ENCODE data around the gene ACADS.

Gene ACADS

DNA sequence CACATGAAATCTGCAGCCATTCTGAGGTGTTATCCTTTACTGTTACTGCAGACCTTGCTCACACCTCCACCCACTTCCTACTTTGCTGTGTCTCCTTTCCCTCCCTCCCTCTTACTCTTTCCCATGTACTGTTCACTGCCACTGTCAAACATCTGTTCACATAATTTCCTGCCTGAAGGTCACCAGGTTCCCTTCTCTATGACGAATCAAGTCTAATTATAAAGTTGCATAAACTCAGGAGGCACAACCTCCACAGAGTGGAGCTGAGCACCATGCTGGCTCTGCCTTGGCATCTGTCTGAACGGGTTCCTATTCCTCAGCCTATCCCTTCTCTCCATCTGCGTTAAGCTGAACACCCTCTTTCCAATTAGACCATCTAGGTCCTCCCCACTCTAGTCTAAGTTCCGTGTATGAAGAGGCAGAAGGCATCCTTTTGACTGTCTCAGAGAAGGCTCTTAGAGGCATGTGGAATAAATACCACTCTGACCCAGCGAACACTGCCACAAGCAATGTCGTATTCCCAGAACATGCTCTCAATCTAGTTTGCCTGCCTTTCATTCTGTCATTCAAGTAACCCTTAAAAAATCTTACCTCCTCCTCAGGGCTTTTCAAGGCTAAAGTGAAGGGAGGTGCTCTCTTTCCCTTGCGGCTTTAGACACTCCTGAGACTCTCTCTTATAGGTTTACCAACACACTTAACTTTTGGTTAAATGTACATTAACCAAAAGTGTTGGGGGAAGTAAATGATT, 48.7 kb downstream of the ACADS start:
- H3K9me3 Mint-ChIP-seq: no peaks in the 10 kb centered on the region
- H3K4me3 Mint-ChIP-seq: no peak overlapping the region
- H3K36me3 Mint-ChIP-seq: peaks cover 11% of the 10 kb centered on the region
- H3K27ac Mint-ChIP-seq: peak overlapping the region; percentile 3
- no peaks in the 10 kb centered on the region for H3K27me3 Mint-ChIP-seq
- peaks cover 33% of the 10 kb centered on the region for H3K4me1 Mint-ChIP-seq

DNA sequence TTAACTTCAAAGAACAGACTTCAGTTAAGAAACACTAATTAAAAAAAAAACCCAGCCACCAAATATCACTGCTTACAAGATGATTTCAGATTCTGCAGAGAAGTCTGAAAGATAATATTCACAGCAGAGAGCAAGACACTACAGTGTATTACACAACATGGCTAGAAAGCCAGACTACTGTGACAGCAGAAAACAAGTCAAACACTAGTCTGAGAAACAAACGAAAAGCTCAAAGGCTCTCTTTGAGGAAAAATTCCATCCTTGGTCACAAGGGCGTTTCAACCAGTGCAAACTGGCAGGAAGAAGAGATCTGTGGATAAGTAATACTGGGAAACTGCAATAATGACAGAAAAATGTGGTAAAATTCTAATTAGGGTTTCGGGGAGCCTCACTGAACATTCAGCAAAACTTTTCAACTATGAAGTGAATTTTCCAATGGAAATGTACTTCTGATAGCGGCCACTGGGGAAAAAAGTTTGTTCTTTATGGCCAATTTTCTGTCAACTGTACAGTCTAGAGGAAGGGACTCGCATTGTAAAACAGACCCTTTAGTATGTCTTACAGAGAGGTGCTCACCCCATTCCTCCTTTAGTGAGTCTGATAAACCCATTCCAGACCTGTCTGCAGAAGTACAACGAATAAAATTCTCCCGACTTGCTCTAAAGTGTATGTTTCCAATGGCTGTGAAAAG, 50.4 kb downstream of the ACADS start:
- H3K4me1 Mint-ChIP-seq: peaks cover 29% of the 10 kb centered on the region
- no peaks in the 10 kb centered on the region for H3K9me3 Mint-ChIP-seq
- no peak overlapping the region for H3K4me3 Mint-ChIP-seq
- peaks cover 8% of the 10 kb centered on the region for H3K36me3 Mint-ChIP-seq
- H3K27me3 Mint-ChIP-seq: no peaks in the 10 kb centered on the region
- H3K27ac Mint-ChIP-seq: peak overlapping the region; percentile 51

DNA sequence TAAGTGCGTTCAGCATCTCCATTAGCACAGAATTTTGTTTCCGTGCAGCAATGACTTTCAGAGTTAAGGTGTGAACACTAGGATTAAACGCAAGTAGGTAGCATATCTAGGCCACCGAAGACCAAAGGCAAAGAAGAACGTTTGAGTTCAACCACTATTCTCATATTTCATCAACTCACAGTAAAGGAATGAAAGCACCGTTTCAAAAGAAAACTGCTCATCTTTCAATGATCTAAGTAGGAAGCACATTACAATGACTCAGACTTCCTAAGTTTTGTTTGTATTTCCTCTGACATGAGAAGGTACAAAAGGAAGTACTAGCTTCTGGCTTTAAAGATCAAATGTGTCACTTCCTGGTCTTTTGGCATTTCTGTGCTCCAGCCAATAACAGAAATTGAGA, 57.6 kb downstream of the ACADS start:
- H3K27me3 Mint-ChIP-seq: no peaks in the 10 kb centered on the region
- peaks cover 12% of the 10 kb centered on the region for H3K36me3 Mint-ChIP-seq
- peak overlapping the region; percentile 91 for H3K27ac Mint-ChIP-seq
- H3K9me3 Mint-ChIP-seq: no peaks in the 10 kb centered on the region
- H3K4me1 Mint-ChIP-seq: peaks cover 37% of the 10 kb centered on the region
- H3K4me3 Mint-ChIP-seq: no peak overlapping the region

DNA sequence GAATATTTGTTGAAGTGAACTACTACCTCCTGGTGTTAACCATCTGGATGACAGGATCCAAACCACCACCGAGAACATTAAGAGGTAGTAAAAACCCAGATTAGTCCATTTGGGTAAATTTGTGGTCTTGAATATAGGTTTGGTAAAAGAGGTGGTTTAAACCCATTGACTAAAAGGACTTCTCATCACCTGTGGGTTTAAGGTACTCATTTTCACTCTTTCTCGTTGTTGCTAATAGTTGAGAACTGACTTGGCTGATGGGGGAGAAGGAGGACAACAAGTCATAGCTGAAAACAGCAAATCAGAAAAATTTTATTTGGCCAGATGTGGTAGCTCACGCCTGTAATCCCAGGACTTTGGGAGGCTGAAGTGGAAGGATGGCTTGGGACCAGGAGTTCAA, 59.2 kb downstream of the ACADS start:
- Mint-ChIP-seq H3K36me3 (peaks cover 18% of the 10 kb centered on the region), H3K27me3 (no peaks in the 10 kb centered on the region), H3K27ac (peak overlapping the region; percentile 69), H3K4me3 (no peak overlapping the region), H3K9me3 (no peaks in the 10 kb centered on the region), H3K4me1 (peaks cover 45% of the 10 kb centered on the region)

DNA sequence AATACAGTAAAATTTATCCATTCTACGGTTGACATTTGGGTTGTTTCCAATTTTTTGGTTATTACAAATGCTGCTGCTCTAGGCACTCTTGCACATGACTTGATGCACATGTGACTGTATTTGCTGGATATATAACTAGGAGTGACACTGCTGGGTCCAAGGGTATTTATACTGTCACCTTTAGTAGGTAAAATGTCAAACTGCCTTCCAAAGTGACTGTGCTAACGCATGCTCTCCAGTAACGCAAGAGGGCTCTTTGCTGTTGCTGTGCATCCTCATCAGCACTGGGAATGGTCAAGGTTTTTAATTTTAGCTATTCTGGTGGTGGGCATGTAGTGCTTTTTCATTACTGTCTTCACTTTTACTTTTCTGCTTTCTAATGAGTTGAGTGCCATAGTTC, 62.3 kb downstream of the ACADS start:
- H3K4me3 Mint-ChIP-seq: no peak overlapping the region
- peaks cover 50% of the 10 kb centered on the region for H3K4me1 Mint-ChIP-seq
- no peaks in the 10 kb centered on the region for H3K27me3 Mint-ChIP-seq
- H3K27ac Mint-ChIP-seq: no peak overlapping the region
- peaks cover 24% of the 10 kb centered on the region for H3K36me3 Mint-ChIP-seq
- no peaks in the 10 kb centered on the region for H3K9me3 Mint-ChIP-seq
